Activated naive CD4-positive, alpha-beta T cell treated with Interleukin-2 at 50 U/mL for 16 hours (primary cell): Measurements from ENCODE around the gene PPIP5K2.
A peak's percentile ranks its signal among the peaks of the same experiment; 100 is the strongest.
"Not testable (repeated sequence)": the region's sequence is repeated elsewhere in the genome, so short reads cannot be mapped to it uniquely, and the experiment has no call there.

Experiments
- DNase-seq: peaks from one replicate; pipeline ENCODE4 v3.0.0-alpha.2; 2020

The PPIP5K2 gene

GRCh38 chr5:103210952-103211351 is 90.9 kb downstream of the PPIP5K2 start:
- no peak for DNase-seq

- DNase-seq, result no peak
These were observed 91.8 kb downstream of the PPIP5K2 start for GRCh38 chr5:103211576-103212561.

DNA sequence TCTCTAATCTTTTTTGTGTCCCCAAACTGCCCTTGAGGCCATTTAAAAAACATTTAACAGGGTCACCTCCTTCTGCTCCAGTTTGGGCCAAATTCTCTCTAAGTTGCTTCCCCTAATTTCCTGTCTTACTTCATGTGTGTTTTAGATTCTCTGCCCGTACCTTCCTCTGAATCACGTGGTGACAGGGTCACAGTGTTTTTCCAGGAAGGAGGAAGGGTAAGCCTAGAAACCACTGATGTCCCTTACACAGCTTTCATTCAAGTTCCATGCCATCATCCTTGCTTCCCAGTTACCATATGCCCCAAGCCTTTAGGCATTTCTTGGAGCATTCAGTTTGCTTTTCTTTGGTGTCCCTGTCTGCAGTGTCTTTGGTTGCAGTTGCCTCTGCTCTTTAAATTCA is 96.0 kb downstream of the PPIP5K2 start:
- DNase-seq, result no peak

DNA sequence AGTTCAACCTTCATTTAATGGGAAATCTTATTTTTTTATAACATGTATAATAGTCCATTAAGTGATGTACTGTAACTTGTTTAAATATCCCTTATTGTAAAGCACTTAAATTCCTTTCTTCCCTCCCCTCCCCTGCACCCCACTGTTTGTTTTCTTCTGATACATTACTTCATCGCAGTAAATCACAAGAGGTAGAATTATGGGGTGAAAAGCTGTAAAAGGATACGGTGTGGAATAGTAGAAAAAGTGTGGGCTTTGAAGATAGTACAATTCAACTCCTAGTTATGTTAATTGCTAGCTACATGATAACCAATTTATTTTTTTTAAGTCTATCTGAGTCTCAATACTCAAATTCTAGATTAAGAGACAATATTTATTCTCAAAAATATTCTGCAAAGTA is 96.6 kb downstream of the PPIP5K2 start:
- DNase-seq, result no peak

DNA sequence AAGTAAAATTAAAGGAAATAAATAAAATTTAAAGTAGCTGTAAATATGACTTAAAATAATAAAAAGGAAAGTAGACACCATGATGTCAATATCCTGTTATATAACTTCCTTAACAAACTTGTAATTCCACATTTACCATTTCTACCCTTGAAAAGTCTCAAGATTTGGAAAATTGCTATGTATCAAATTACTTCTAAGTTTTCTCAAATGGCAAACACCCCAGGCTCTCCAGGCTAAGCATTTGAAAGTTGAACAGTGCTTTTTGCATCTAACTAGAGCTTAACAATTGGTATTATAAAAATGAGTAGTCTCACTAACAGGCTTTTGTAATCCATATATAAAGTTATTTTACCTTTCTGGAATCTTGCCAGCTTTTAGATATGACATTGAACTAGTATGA is 97.0 kb downstream of the PPIP5K2 start:
- no peak for DNase-seq

DNA sequence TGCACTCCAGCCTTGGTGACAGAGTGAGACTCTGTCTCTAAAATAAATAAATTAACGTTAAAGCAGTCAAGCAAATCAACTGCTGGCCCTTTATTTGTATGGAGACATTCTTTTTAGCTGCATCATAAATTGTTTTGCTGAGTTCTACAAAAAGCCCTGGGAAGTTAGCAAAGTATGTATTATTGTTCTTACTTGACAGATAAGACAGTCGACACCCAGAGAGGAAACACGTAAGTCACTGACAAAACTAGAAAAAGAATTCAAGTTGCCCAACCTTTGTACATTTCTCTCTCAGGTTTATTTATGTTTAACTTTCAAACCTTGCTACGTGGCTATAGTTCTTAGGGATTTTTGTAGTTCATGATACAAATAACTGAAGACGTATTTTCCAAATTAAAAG is 98.1 kb downstream of the PPIP5K2 start:
- DNase-seq, result no peak

GRCh38 chr5:103219074-103219473 is 99.0 kb downstream of the PPIP5K2 start:
- not testable (repeated sequence) for DNase-seq

GRCh38 chr5:103223031-103223955 is 103.2 kb downstream of the PPIP5K2 start:
- no peak for DNase-seq

DNA sequence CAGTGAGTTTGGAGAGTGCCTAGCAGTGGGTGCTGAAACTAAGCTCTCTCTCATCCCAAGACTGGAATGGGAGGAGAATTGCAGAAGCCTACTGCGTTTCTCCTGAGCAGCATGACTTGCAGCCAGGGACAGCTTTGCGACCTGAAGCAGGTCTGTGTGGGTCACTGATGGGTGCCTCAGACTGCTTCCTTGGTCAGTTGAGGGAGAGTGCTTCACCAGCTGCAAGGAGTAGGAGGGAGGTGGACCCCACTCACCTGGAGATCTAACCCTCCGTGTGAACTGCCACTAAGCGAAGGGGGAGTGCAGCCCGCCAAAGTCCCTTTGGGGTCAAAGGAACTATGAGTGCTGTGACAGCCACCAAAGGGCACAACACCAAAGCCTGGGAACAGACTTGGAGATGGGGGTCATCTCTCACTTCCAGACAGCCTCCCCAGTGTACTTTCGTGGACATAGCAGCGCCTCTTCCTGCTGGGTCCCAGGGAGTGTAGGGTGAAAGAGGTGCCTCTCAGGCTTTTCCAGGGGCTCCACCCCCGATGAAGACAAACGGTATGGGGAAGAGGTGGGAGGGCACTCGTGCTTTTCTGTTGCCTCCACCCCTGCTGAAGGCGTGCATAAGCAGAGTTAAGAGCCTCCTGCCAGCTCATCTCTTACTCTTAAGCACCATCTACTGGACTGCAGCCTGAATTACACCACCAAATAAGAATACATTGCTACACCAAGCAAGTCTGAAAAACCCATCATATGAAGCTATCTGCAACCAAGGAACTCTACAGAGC is 104.2 kb downstream of the PPIP5K2 start:
- peak; percentile 17 for DNase-seq

- DNase-seq, result no peak
These were observed 104.8 kb downstream of the PPIP5K2 start for GRCh38 chr5:103224894-103225246.

GRCh38 chr5:103228061-103228460 is 108.0 kb downstream of the PPIP5K2 start:
- no peak for DNase-seq

DNA sequence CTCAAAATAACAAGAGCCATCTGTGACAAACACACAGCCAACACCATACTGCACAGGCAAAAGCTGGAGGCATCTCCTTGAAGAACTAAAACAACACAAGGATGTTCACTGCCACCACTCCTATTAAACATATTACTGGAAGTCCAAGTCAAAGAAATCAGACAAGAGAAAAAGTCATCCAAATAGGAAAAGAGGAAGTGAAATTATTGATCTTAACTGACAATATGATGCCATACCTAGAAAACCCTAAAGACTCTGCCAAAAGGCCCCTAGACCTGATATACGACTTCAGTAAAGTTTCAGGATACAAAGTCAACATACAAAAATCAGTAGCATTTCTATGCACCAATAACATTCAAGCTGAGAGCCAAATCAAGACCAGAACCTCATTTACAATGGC is 108.5 kb downstream of the PPIP5K2 start:
- DNase-seq, result no peak

- DNase-seq, result no peak
These were observed 112.4 kb downstream of the PPIP5K2 start for GRCh38 chr5:103232393-103232999.

GRCh38 chr5:103234239-103234975 is 114.3 kb downstream of the PPIP5K2 start:
- DNase-seq, result no peak

GRCh38 chr5:103235891-103236290 is 115.8 kb downstream of the PPIP5K2 start:
- DNase-seq, result no peak

- no peak for DNase-seq
These were observed 117.7 kb downstream of the PPIP5K2 start for GRCh38 chr5:103237778-103238177.

DNA sequence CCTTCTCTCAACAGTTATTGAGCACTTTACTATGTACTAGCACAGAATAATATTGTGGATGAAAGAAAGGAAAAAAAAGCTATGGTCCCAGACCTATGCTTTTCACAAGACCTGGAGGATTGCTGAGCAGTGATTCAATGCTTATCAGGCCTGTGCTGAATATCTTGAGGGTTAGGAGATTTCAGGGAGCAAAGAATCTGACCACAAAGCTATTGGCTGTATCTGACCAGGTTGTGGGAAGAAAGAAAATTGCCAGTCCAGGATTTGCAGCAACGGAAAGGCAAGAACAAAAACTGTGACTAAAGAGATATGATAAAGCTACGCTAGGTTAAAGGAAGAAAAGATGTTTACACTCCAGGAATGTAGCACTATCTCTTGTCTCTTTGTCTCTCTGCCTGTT is 123.6 kb downstream of the PPIP5K2 start:
- no peak for DNase-seq

DNA sequence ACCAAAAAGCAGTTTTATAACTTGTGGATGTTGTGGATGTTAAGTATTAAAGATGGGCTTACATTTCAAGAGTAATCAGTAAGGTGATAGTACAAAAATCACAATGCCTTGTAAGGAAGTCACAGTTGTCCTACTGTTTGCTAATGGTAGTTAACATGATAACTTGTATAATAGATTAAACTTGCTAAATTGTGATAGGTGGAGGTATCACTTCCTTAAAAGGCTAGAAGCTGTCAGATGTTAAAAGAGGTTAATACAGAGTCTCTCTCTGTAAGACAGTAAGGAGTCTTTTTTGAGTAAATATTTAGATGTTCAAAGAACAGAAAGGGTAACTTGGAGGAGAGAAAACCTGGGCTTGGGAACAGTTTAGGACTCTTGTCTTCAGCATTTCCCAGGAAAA is 124.3 kb downstream of the PPIP5K2 start:
- DNase-seq, result no peak

- DNase-seq, result no peak
These were observed 125.7 kb downstream of the PPIP5K2 start for GRCh38 chr5:103245761-103246160.

DNA sequence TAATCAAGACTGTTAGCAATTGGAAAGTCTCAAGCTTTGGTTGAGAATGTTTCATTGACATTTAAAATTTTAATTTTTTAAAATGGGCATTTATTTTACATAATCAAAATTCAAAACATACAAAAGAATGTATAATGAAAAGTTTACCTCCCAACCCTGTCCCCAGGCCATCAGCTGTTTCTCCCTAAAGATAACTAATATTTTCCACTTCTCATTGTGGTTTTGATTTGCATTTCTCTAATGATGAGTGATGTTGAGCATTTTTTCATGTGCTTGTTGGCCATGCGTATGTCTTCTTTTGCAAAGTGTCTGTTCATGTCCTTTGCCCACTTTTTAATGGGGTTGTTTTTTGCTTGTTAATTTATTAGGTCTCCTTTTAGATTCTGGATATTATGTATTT is 127.0 kb downstream of the PPIP5K2 start:
- DNase-seq, result no peak

- no peak for DNase-seq
These were observed 129.0 kb downstream of the PPIP5K2 start for GRCh38 chr5:103249068-103249467.

DNA sequence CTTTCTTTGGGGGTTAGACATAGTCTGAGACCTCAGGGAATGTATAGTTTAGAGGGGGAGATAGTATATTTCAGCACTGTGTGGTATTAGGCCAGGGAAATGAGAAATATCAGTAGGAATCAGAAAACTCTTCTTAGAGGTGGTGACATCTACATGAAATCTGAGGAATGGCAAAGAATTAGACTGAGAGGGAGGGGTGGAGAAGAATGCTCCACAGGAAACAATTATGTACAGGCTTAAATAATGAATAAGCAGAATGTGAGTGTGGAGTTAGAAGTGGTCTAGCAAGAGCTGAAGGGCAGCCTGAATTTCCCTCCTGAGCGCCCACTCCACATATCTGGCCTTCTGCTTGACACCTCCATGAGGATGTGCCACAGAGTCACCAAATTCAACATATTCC is 134.8 kb downstream of the PPIP5K2 start:
- DNase-seq, result no peak
